HCT116 (cell line): ENCODE measurements around the gene FN3K. TPM values are rescaled to one million over a fixed set of nuclear protein-coding genes. Genes with fewer than 3 reads are reported as not detected.

ENCODE experiments used
- ATAC-seq: fragments of 200-7000 bp; cut with Tn5 transposase; 2 replicates; pipeline ENCODE4 v1.9.1; 2020; ENCODE audit warnings: mild to moderate bottlenecking, moderate library complexity
- BruUV-seq: library from RNA; stranded (reverse); fragments of 400-500 nt; replicated peaks from 2 replicates; lab custom pipeline; 2021; lab: Mats Ljungman, UMichigan
- CTCF ChIA-PET: fragments of 300-600 bp; sonication (Branson Sonifier 250); formaldehyde crosslinking; loops from one replicate; lab custom pipeline; 2021; ENCODE audit warnings: antibody characterized with exemption; lab: Charles Lee
- POLR2A ChIA-PET: fragments of 300-600, 350-600 bp; sonication (Branson Sonifier 250); formaldehyde crosslinking; loops from one replicate; lab custom pipeline; 2021; ENCODE audit warnings: antibody characterized with exemption; lab: Charles Lee
- RAD21 ChIA-PET, 2 experiments: fragments of 300-600 bp; sonication (Branson Sonifier 250); formaldehyde crosslinking; loops; one replicate each; lab custom pipeline; 2023; ENCODE audit warnings: low total read pairs in 2 of 2; ENCODE audit not compliant: uncharacterized antibody in 2 of 2, unreplicated experiment in 2 of 2, low non-redundant PET in 1 of 2; lab: Charles Lee
- DNase-seq: peaks from one replicate; pipeline ENCODE4 v3.0.0-alpha.2; 2010; ENCODE audit warnings: low read depth, low spot score
- H2AFZ ChIP-seq: fragments of 200-600 bp; shearing (Covaris generic), sonication (generic); 2 replicates; pipeline ENCODE4 v1.6.1; 2017; ENCODE audit warnings: low read depth, mixed run types, mixed read lengths, antibody characterized with exemption, low read length; ENCODE audit not compliant: poor library complexity, severe bottlenecking
- H3K27ac ChIP-seq: 2 replicates; pipeline ENCODE4 v1.5.1; 2012; ENCODE audit warnings: low read depth, low read length
- H3K27me3 ChIP-seq: fragments of 200-600 bp; sonication (generic); 2 replicates; pipeline ENCODE4 v1.6.1; 2016; ENCODE audit warnings: mixed run types, low read length, mixed read lengths; ENCODE audit not compliant: insufficient read depth
- H3K36me3 ChIP-seq, 2 experiments: fragments of 200-500 bp in 1 of 2; fragments of 200-600 bp in 1 of 2; sonication (Bioruptor generic) in 1 of 2; sonication (generic) in 1 of 2; 2 replicates each; pipeline versions ENCODE4 v1.5.1 to v1.6.1; 2014 to 2016; ENCODE audit warnings: low read length in 2 of 2, inconsistent platforms in 1 of 2, mixed read lengths in 1 of 2, mixed run types in 1 of 2; ENCODE audit not compliant: insufficient read depth in 2 of 2, control insufficient read depth in 1 of 2
- H3K4me1 ChIP-seq, 2 experiments: fragments of 200-600 bp in 1 of 2; sonication (generic) in 1 of 2; 2 replicates each; pipeline versions ENCODE4 v1.5.1 to v1.6.1; 2012 to 2017; ENCODE audit warnings: low read length in 2 of 2, inconsistent platforms in 1 of 2, mild to moderate bottlenecking in 1 of 2, mixed read lengths in 1 of 2, mixed run types in 1 of 2, moderate library complexity in 1 of 2; ENCODE audit not compliant: insufficient read depth in 2 of 2, control insufficient read depth in 1 of 2
- H3K4me2 ChIP-seq: fragments of 200-600 bp; sonication (generic); 2 replicates; pipeline ENCODE4 v1.6.1; 2017; ENCODE audit warnings: mixed run types, low read length, mixed read lengths
- H3K4me3 ChIP-seq, 2 experiments: fragments of 200-600 bp in 1 of 2; sonication (generic) in 1 of 2; replicated peaks in 1 of 2; 2 replicates each; pipeline ENCODE4 v1.5.1; 2011 to 2016; ENCODE audit warnings: low read length in 2 of 2, control low read depth in 1 of 2, low read depth in 1 of 2, mild to moderate bottlenecking in 1 of 2, mixed read lengths in 1 of 2, mixed run types in 1 of 2
- H3K79me2 ChIP-seq: fragments of 200-600 bp; sonication (generic); 2 replicates; pipeline ENCODE4 v1.6.1; 2017; ENCODE audit warnings: mild to moderate bottlenecking, mixed run types, low read length, moderate library complexity, mixed read lengths; ENCODE audit not compliant: insufficient read depth
- H3K9ac ChIP-seq: fragments of 200-600 bp; sonication (generic); 2 replicates; pipeline ENCODE4 v1.6.1; 2016; ENCODE audit warnings: low read length, mixed read lengths
- H3K9me2 ChIP-seq: fragments of 200-600 bp; sonication (generic), shearing (Covaris generic); 2 replicates; pipeline ENCODE4 v1.6.1; 2017; ENCODE audit warnings: mixed run types, mild to moderate bottlenecking, moderate library complexity; ENCODE audit not compliant: insufficient read depth
- H3K9me3 ChIP-seq, 2 experiments: fragments of 200-500 bp in 1 of 2; fragments of 200-600 bp in 1 of 2; sonication (Bioruptor generic) in 1 of 2; sonication (generic) in 1 of 2; 2 replicates each; pipeline ENCODE4 v1.6.1; 2014 to 2017; ENCODE audit warnings: low read length in 2 of 2, mixed read lengths in 2 of 2, inconsistent platforms in 1 of 2, low read depth in 1 of 2, mild to moderate bottlenecking in 1 of 2, mixed run types in 1 of 2, moderate library complexity in 1 of 2; ENCODE audit not compliant: control insufficient read depth in 1 of 2, insufficient read depth in 1 of 2
- H4K20me1 ChIP-seq: fragments of 200-600 bp; sonication (generic), shearing (Covaris generic); 2 replicates; pipeline ENCODE4 v1.6.1; 2017; ENCODE audit warnings: mixed run types, mild to moderate bottlenecking, moderate library complexity; ENCODE audit not compliant: insufficient read depth
- CBX3 ChIP-seq: IDR thresholded peaks from 2 replicates; pipeline ENCODE4 v1.6.1; 2012; ENCODE audit warnings: low read depth
- EGR1 ChIP-seq: IDR thresholded peaks from 2 replicates; pipeline ENCODE4 v1.6.1; 2012; ENCODE audit warnings: low read depth
- ELF1 ChIP-seq: IDR thresholded peaks from 2 replicates; pipeline ENCODE4 v1.6.1; 2012; ENCODE audit warnings: low read depth, borderline replicate concordance
- EZH2 ChIP-seq: fragments of 200-600 bp; sonication (generic); IDR thresholded peaks from 2 replicates; pipeline ENCODE4 v1.6.1; 2017; ENCODE audit warnings: antibody characterized with exemption, mixed run types
- FOSL1 ChIP-seq: IDR thresholded peaks from 2 replicates; pipeline ENCODE4 v1.6.1; 2012; ENCODE audit warnings: low read depth
- RAD21 ChIP-seq: IDR thresholded peaks from 2 replicates; pipeline ENCODE4 v1.6.1; 2012; ENCODE audit warnings: low read depth, mild to moderate bottlenecking
- SIN3A ChIP-seq: IDR thresholded peaks from 2 replicates; pipeline ENCODE4 v1.6.1; 2012; ENCODE audit warnings: low read depth
- SP1 ChIP-seq: IDR thresholded peaks from 2 replicates; pipeline ENCODE4 v1.6.1; 2012; ENCODE audit warnings: low read depth
- SRF ChIP-seq: IDR thresholded peaks from 2 replicates; pipeline ENCODE4 v1.6.1; 2012; ENCODE audit warnings: low read depth
- TCF7L2 ChIP-seq: IDR thresholded peaks from 2 replicates; pipeline ENCODE4 v1.7.0; 2011; ENCODE audit warnings: borderline replicate concordance, inconsistent platforms; ENCODE audit not compliant: insufficient read depth, insufficient read length; ENCODE audit errors: extremely low read depth
- YY1 ChIP-seq: IDR thresholded peaks from 2 replicates; pipeline ENCODE4 v1.6.1; 2011; ENCODE audit warnings: low read length, low read depth, moderate library complexity, mild to moderate bottlenecking; ENCODE audit not compliant: insufficient replicate concordance; ENCODE audit errors: extremely low read depth
- ZFX ChIP-seq: fragments of 450-650 bp; IDR thresholded peaks from 2 replicates; pipeline ENCODE4 v1.6.1; 2017
- intact Hi-C: fragments of 100-400 bp; cut with micrococcal nuclease; formaldehyde crosslinking; loops from 2 replicates; pipeline ENCODE4 v1.10.0; 2022
- total RNA-seq: library from RNA; stranded (reverse); gene quantifications from one replicate; pipeline ENCODE4 v1.2.1, GENCODE V29; 2021; ENCODE audit not compliant: unreplicated experiment
- TF ChIP-seq, protein P1 (sequence below): IDR thresholded peaks from 2 replicates; pipeline ENCODE4 v1.6.1; 2012; ENCODE audit warnings: low read depth
- TF ChIP-seq, protein P2 (sequence below): IDR thresholded peaks from 2 replicates; pipeline ENCODE4 v1.6.1; 2012
- TF ChIP-seq, protein P3 (sequence below): IDR thresholded peaks from 2 replicates; pipeline ENCODE4 v1.6.1; 2011; ENCODE audit warnings: mild to moderate bottlenecking, low read length, moderate library complexity; ENCODE audit not compliant: insufficient replicate concordance; ENCODE audit errors: extremely low read depth
- TF ChIP-seq, protein P4 (sequence below), 3 experiments: fragments of 200-600 bp in 1 of 3; sonication (generic) in 1 of 3; IDR thresholded peaks in 2 of 3; conservative IDR thresholded peaks in 1 of 3; 2 replicates each; pipeline ENCODE4 v1.5.1; 2012 to 2017; ENCODE audit warnings: low read depth in 2 of 3, low read length in 2 of 3, antibody characterized with exemption in 1 of 3, borderline replicate concordance in 1 of 3, control low read depth in 1 of 3, mild to moderate bottlenecking in 1 of 3, mixed read lengths in 1 of 3, mixed run types in 1 of 3, moderate library complexity in 1 of 3; ENCODE audit not compliant: insufficient read depth in 1 of 3

Gene FN3K
- total RNA-seq, 1 experiment from 2014 or later: 9.9 TPM

DNA sequence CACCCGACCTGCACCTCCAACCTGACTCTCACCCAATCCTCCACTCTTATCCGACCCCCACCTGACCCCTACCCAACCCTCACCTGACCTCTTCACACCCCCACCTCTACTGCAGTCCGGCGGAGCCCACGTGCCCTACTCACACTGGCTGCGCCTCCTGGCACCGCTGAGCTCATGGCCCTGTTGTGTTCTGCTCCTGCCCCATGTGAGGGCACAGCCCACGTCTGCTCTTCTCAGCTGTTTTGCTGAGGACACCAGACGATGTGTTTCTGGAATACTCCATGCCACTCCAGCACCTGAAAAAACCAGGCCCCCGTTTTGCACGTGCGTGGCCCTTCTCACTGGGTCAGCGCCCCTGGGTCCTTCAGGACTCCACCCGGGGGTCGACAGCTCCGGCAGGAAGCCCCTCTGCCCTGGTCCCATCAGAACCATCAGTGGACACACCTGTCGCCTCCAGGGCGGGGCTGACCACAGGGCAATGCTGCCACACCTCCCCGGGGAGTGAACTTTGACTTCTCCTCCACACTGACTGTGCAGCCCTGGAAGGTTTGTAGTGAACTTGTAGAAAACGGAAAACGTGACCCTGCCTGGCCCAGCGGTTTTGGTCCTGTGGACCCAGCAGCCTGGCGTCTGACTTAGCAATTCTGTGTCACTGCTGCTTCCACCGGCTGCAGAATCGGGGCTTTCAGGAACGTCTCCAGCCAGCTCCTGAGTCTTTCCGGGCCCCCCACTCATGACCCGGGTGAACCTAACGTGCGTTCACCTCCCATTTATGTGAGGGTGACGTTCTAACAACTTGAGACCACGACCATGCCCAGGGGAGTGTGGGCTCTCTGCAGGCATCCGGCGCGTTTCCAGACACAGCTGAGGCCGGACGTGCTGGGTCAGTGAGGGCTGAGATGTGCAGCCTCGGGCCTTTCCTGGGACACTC is 31.2 kb upstream of the FN3K start:
- no TSS peak for BruUV-seq
- no peak for DNase-seq
- Histone ChIP-seq H3K27ac (no peak overlapping the region), H3K4me1 (peaks cover 0 to 16% of the 10 kb centered on the region in 2 experiments; a peak in 3 of 4 replicates), H3K36me3 (no peaks in the 10 kb centered on the region), H3K9me3 (no peaks in the 10 kb centered on the region), H4K20me1 (no peaks in the 10 kb centered on the region), H3K27me3 (no peaks in the 10 kb centered on the region), H3K4me2 (no peak overlapping the region), H3K9me2 (no peaks in the 10 kb centered on the region), H3K79me2 (no peaks in the 10 kb centered on the region), H3K4me3 (no peak overlapping the region), H3K9ac (no peak overlapping the region), H2AFZ (no peak overlapping the region)
- no peak for ATAC-seq
- CTCF ChIA-PET: no interaction called here
- intact Hi-C loops: no loop called here
- TF ChIP-seq RAD21 (no peak), EGR1 (no peak), ELF1 (no peak), FOSL1 (no peak), SRF (no peak), SP1 (no peak), YY1 (no peak), TCF7L2 (no peak), CBX3 (no peak), EZH2 (no peak), SIN3A (no peak), ZFX (no peak)
- TF ChIP-seq, protein P1, sequence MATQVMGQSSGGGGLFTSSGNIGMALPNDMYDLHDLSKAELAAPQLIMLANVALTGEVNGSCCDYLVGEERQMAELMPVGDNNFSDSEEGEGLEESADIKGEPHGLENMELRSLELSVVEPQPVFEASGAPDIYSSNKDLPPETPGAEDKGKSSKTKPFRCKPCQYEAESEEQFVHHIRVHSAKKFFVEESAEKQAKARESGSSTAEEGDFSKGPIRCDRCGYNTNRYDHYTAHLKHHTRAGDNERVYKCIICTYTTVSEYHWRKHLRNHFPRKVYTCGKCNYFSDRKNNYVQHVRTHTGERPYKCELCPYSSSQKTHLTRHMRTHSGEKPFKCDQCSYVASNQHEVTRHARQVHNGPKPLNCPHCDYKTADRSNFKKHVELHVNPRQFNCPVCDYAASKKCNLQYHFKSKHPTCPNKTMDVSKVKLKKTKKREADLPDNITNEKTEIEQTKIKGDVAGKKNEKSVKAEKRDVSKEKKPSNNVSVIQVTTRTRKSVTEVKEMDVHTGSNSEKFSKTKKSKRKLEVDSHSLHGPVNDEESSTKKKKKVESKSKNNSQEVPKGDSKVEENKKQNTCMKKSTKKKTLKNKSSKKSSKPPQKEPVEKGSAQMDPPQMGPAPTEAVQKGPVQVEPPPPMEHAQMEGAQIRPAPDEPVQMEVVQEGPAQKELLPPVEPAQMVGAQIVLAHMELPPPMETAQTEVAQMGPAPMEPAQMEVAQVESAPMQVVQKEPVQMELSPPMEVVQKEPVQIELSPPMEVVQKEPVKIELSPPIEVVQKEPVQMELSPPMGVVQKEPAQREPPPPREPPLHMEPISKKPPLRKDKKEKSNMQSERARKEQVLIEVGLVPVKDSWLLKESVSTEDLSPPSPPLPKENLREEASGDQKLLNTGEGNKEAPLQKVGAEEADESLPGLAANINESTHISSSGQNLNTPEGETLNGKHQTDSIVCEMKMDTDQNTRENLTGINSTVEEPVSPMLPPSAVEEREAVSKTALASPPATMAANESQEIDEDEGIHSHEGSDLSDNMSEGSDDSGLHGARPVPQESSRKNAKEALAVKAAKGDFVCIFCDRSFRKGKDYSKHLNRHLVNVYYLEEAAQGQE: no peak
- TF ChIP-seq, protein P2, sequence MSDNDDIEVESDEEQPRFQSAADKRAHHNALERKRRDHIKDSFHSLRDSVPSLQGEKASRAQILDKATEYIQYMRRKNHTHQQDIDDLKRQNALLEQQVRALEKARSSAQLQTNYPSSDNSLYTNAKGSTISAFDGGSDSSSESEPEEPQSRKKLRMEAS: no peak
- TF ChIP-seq, protein P3, sequence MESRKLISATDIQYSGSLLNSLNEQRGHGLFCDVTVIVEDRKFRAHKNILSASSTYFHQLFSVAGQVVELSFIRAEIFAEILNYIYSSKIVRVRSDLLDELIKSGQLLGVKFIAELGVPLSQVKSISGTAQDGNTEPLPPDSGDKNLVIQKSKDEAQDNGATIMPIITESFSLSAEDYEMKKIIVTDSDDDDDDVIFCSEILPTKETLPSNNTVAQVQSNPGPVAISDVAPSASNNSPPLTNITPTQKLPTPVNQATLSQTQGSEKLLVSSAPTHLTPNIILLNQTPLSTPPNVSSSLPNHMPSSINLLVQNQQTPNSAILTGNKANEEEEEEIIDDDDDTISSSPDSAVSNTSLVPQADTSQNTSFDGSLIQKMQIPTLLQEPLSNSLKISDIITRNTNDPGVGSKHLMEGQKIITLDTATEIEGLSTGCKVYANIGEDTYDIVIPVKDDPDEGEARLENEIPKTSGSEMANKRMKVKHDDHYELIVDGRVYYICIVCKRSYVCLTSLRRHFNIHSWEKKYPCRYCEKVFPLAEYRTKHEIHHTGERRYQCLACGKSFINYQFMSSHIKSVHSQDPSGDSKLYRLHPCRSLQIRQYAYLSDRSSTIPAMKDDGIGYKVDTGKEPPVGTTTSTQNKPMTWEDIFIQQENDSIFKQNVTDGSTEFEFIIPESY: no peak
- TF ChIP-seq, protein P4, sequence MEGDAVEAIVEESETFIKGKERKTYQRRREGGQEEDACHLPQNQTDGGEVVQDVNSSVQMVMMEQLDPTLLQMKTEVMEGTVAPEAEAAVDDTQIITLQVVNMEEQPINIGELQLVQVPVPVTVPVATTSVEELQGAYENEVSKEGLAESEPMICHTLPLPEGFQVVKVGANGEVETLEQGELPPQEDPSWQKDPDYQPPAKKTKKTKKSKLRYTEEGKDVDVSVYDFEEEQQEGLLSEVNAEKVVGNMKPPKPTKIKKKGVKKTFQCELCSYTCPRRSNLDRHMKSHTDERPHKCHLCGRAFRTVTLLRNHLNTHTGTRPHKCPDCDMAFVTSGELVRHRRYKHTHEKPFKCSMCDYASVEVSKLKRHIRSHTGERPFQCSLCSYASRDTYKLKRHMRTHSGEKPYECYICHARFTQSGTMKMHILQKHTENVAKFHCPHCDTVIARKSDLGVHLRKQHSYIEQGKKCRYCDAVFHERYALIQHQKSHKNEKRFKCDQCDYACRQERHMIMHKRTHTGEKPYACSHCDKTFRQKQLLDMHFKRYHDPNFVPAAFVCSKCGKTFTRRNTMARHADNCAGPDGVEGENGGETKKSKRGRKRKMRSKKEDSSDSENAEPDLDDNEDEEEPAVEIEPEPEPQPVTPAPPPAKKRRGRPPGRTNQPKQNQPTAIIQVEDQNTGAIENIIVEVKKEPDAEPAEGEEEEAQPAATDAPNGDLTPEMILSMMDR (IDR thresholded peaks at IDR 0.05 in 2 of 3, conservative IDR thresholded peaks at IDR 0.05 in 1 of 3; ENCODE audit: borderline replicate concordance in 1 of 3, insufficient read depth in 1 of 3, low read depth in 2 of 3, low read length in 2 of 3): no peak
- POLR2A ChIA-PET: interaction anchor here (0.6 kb wide), 1 partner anchor 431 kb away, joined by 3 read pairs; no protein-coding TSS in a partner anchor
- RAD21 ChIA-PET: no interaction called here
